Psoas muscle (tissue), 8 donors: Measurements from ENCODE around the gene ADAT3. TPM values are rescaled to one million over a fixed set of nuclear protein-coding genes. Genes with fewer than 3 reads are reported as not detected.
A peak's percentile ranks its signal among the peaks of the same experiment; 100 is the strongest.

Experiments used
- ATAC-seq, 4 donors: fragments of 200-7000 bp; cut with Tn5 transposase; one replicate each; pipeline ENCODE4 v1.9.1; 2020; ENCODE audit warnings: moderate library complexity in 3 of 4, mild to moderate bottlenecking in 2 of 4
- DNase-seq, 2 donors: peaks; one replicate each; pipeline ENCODE4 v3.0.0-alpha.2; 2020
- H3K27ac ChIP-seq: fragments of 200-600 bp; one replicate; pipeline ENCODE4 v1.8.0; 2022
- H3K27me3 ChIP-seq, 3 donors: fragments of 200-600 bp in 1 of 3; one replicate each; pipeline versions ENCODE4 v1.6.1 to v1.8.0; 2013 to 2022; ENCODE audit warnings: low read length in 2 of 3, mild to moderate bottlenecking in 2 of 3, moderate library complexity in 1 of 3; ENCODE audit not compliant: insufficient read depth in 3 of 3
- H3K36me3 ChIP-seq, 2 donors: fragments of 200-600 bp in 1 of 2; one replicate each; pipeline versions ENCODE4 v1.6.1 to v1.8.0; 2013 to 2022; ENCODE audit warnings: low read depth in 1 of 2, mild to moderate bottlenecking in 1 of 2, moderate library complexity in 1 of 2; ENCODE audit not compliant: insufficient read depth in 1 of 2
- H3K4me1 ChIP-seq: fragments of 200-600 bp; one replicate; pipeline ENCODE4 v1.8.0; 2022
- H3K4me3 ChIP-seq: fragments of 200-600 bp; one replicate; pipeline ENCODE4 v1.8.0; 2022; ENCODE audit warnings: mild to moderate bottlenecking
- H3K9me3 ChIP-seq: fragments of 200-600 bp; one replicate; pipeline ENCODE4 v1.8.0; 2022
- CTCF ChIP-seq: fragments of 200-600 bp; IDR thresholded peaks from one replicate; pipeline ENCODE4 v1.8.0; 2022; ENCODE audit warnings: antibody characterized with exemption
- WGBS, 3 donors: extraction: QIAGEN DNeasy Blood & Tissue Kit; methylation state at CpG; one replicate each; pipeline versions ENCODE4 v1.1.6 to v1.1.7; 2013; 5-methylcytosine and 5-hydroxymethylcytosine counted together
- intact Hi-C, 2 donors: fragments of 100-400 bp; cut with DNase I; formaldehyde crosslinking; loops; one replicate each; pipeline versions ENCODE4 v1.11.0 to v1.14.2; 2022
- polyA plus RNA-seq, 3 donors: library from polyadenylated mRNA; stranded (reverse); fragments of 200-250 nt; gene quantifications; one replicate each; pipeline ENCODE4 v1.2.3, GENCODE V29; 2013
- total RNA-seq, 4 donors: library from RNA; stranded (reverse); fragmentation: NEBNext Ultra II Directional in 2 of 4; extraction: Animal tissue kit (Norgen Biotek cat#: 25700) in 2 of 4; gene quantifications; one replicate each; pipeline versions ENCODE4 v1.2.1 to v1.2.4, GENCODE V29; 2021 to 2023
- donor health status: healthy with polysubstance abuse.
- donor health status: DM: no; HTN: no; CAD: no; lungs with moderate emphysema.
- donor health status: Bipolar disorder and iron deficiency.
- donor health status: healthy.
- donor health status: DM: yes; HTN: yes; CAD: no.
- donor health status: DM: no; HTN: no; CAD: no.
- donor health status: DM: no; HTN: no; CAD: no.
- donor health status: DM: yes; HTN: yes; CAD: no.

The ADAT3 gene
- total and polyA plus RNA-seq, 7 donors = 1.4 to 7.2 (median 2.2) TPM

GRCh38 chr19:1935484-1936208, 30.4 kb downstream of the ADAT3 start:
- peak overlapping the region; percentile 54 for H3K27ac ChIP-seq
- H3K27me3 ChIP-seq = no peaks in the 10 kb centered on the region
- peak; percentile 66 to 80 for DNase-seq
- no peaks in the 10 kb centered on the region for H3K9me3 ChIP-seq
- no peak overlapping the region for H3K4me3 ChIP-seq
- no peaks in the 10 kb centered on the region for H3K36me3 ChIP-seq
- no peak for TF ChIP-seq CTCF
- peak; percentile 28 to 61 (median 36) for ATAC-seq
- peaks cover 10% of the 10 kb centered on the region for H3K4me1 ChIP-seq
- intact Hi-C loops = no loop called here
- WGBS, 3 donors = 23 to 25% (median 24%) methylated on average over 11 of the region's 11 CpGs

- TF ChIP-seq CTCF = no peak
- H3K4me3 ChIP-seq = no peak overlapping the region
- intact Hi-C loops = no loop called here
- DNase-seq (no peak), ATAC-seq (no peak)
- H3K9me3 ChIP-seq = no peaks in the 10 kb centered on the region
- no peaks in the 10 kb centered on the region for H3K36me3 ChIP-seq
- H3K27ac ChIP-seq = peak overlapping the region; percentile 54
- no peaks in the 10 kb centered on the region for H3K27me3 ChIP-seq
- peaks cover 10% of the 10 kb centered on the region for H3K4me1 ChIP-seq
- 54 to 59% (median 57%) methylated on average over 3 of the region's 3 CpGs for WGBS, 3 donors
Observed at GRCh38 chr19:1936430-1936829, 31.2 kb downstream of the ADAT3 start.

- Histone ChIP-seq H3K27ac (no peak overlapping the region), H3K36me3 (no peaks in the 10 kb centered on the region), H3K4me3 (no peak overlapping the region), H3K9me3 (no peaks in the 10 kb centered on the region), H3K4me1 (peaks cover 10% of the 10 kb centered on the region), H3K27me3 (no peaks in the 10 kb centered on the region)
- DNase-seq (no peak), ATAC-seq (no peak)
- intact Hi-C loops = no loop called here
- WGBS, 3 donors = 84 to 91% (median 87%) methylated on average over 24 of the region's 24 CpGs
- no peak for TF ChIP-seq CTCF
Observed at GRCh38 chr19:1936916-1937610, 31.9 kb downstream of the ADAT3 start.

- Histone ChIP-seq H3K36me3 (no peaks in the 10 kb centered on the region), H3K9me3 (no peaks in the 10 kb centered on the region), H3K4me3 (no peak overlapping the region), H3K4me1 (peaks cover 18% of the 10 kb centered on the region), H3K27me3 (no peaks in the 10 kb centered on the region), H3K27ac (no peak overlapping the region)
- WGBS, 3 donors = 73 to 86% (median 83%) methylated on average over 7 of the region's 7 CpGs
- TF ChIP-seq CTCF = no peak
- intact Hi-C loops = no loop called here
- DNase-seq = no peak
- ATAC-seq = no peak
Observed at GRCh38 chr19:1938071-1938470, 32.9 kb downstream of the ADAT3 start.
